Measurements from ENCODE around the gene ZNF654. TPM values are rescaled to one million over a fixed set of nuclear protein-coding genes. Genes with fewer than 3 reads are reported as not detected.

ZNF654 gene
- total and polyA plus RNA-seq, 9 of the 15 experiments (the other 6 are each of a cell fraction or from before 2014, with no cell fraction given), result 2.4 to 8.6 (median 5.1) TPM

DNA sequence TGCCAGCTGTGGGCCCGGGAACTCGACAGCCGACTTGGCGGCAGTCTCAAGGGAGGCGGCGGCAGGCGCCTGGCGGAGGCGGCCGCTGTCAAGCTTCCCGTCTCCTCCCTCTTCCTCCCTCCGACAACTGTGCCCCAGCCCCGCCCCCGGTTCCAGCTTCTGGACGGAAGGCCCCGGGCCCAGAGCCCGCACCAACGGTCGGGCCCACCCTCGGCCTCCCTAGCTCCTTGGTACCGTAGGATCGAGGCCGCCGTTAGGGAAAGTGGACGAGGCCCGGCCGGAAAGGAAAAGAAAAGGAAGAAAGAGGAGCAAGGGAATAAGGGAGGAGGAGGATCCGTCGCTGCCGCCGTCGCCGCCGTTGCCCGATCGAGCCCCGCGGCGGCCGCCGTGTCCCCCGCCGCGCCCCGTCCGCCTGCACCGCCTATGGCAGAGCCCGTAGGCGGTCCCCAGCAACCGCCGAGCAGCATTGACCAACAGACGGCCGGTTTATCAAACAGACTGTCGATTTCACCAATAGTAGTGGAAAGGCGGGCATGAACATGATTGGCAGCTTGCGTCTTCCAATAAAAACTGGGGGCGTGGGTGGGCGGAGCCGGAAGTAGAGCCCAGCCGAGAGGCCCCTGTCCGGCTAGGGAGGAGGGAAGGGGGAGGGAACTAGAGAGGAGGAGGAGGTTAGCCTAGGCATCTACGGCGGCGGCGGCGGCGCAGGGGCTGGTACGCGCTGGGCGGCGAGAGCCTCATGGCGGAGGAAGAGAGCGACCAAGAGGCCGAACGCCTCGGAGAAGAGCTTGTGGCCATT is at the start of gene ZNF654, which contains the start of gene CGGBP1 (continued):
- TF ChIP-seq, protein P1, sequence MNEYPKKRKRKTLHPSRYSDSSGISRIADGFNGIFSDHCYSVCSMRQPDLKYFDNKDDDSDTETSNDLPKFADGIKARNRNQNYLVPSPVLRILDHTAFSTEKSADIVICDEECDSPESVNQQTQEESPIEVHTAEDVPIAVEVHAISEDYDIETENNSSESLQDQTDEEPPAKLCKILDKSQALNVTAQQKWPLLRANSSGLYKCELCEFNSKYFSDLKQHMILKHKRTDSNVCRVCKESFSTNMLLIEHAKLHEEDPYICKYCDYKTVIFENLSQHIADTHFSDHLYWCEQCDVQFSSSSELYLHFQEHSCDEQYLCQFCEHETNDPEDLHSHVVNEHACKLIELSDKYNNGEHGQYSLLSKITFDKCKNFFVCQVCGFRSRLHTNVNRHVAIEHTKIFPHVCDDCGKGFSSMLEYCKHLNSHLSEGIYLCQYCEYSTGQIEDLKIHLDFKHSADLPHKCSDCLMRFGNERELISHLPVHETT (CRISPR knock-in tag; conservative IDR thresholded peaks at IDR 0.05 in 1 of 2, IDR thresholded peaks at IDR 0.05 in 1 of 2), result peak in 1 of 2 experiments; percentile 86; a peak in 1 of 4 replicates
- TF ChIP-seq ILF3 (IDR thresholded peaks at IDR 0.05; ENCODE audit: borderline replicate concordance) (no peak), ZNF431 (CRISPR knock-in tag; IDR thresholded peaks at IDR 0.05) (no peak), ZNF764 (CRISPR knock-in tag; IDR thresholded peaks at IDR 0.05; ENCODE audit: low read depth) (no peak), YY1 (IDR thresholded peaks at IDR 0.05; ENCODE audit: borderline replicate concordance in 1 of 3, control insufficient read depth in 1 of 3, extremely low read depth in 1 of 3, insufficient read depth in 3 of 3, insufficient read length in 1 of 3, insufficient replicate concordance in 2 of 3, low read depth in 1 of 3, low read length in 2 of 3) (peak in 2 of 3 experiments; percentile 47 to 51), ZNF707 (CRISPR knock-in tag; conservative IDR thresholded peaks at IDR 0.05) (no peak), FOXK2 (conservative IDR thresholded peaks at IDR 0.05 in 1 of 2, IDR thresholded peaks at IDR 0.05 in 1 of 2; ENCODE audit: low read depth in 2 of 2) (no peak), SP2 (IDR thresholded peaks at IDR 0.05; ENCODE audit: extremely low read depth, low read depth, low read length, poor library complexity, severe bottlenecking) (peak; percentile 90), NRF1 (conservative IDR thresholded peaks at IDR 0.05 in 1 of 2, IDR thresholded peaks at IDR 0.05 in 1 of 2) (peak; percentile 79 to 82)
- TF ChIP-seq, protein P2, sequence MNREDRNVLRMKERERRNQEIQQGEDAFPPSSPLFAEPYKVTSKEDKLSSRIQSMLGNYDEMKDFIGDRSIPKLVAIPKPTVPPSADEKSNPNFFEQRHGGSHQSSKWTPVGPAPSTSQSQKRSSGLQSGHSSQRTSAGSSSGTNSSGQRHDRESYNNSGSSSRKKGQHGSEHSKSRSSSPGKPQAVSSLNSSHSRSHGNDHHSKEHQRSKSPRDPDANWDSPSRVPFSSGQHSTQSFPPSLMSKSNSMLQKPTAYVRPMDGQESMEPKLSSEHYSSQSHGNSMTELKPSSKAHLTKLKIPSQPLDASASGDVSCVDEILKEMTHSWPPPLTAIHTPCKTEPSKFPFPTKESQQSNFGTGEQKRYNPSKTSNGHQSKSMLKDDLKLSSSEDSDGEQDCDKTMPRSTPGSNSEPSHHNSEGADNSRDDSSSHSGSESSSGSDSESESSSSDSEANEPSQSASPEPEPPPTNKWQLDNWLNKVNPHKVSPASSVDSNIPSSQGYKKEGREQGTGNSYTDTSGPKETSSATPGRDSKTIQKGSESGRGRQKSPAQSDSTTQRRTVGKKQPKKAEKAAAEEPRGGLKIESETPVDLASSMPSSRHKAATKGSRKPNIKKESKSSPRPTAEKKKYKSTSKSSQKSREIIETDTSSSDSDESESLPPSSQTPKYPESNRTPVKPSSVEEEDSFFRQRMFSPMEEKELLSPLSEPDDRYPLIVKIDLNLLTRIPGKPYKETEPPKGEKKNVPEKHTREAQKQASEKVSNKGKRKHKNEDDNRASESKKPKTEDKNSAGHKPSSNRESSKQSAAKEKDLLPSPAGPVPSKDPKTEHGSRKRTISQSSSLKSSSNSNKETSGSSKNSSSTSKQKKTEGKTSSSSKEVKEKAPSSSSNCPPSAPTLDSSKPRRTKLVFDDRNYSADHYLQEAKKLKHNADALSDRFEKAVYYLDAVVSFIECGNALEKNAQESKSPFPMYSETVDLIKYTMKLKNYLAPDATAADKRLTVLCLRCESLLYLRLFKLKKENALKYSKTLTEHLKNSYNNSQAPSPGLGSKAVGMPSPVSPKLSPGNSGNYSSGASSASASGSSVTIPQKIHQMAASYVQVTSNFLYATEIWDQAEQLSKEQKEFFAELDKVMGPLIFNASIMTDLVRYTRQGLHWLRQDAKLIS (CRISPR knock-in tag; IDR thresholded peaks at IDR 0.05), result no peak
- TF ChIP-seq, protein P3, sequence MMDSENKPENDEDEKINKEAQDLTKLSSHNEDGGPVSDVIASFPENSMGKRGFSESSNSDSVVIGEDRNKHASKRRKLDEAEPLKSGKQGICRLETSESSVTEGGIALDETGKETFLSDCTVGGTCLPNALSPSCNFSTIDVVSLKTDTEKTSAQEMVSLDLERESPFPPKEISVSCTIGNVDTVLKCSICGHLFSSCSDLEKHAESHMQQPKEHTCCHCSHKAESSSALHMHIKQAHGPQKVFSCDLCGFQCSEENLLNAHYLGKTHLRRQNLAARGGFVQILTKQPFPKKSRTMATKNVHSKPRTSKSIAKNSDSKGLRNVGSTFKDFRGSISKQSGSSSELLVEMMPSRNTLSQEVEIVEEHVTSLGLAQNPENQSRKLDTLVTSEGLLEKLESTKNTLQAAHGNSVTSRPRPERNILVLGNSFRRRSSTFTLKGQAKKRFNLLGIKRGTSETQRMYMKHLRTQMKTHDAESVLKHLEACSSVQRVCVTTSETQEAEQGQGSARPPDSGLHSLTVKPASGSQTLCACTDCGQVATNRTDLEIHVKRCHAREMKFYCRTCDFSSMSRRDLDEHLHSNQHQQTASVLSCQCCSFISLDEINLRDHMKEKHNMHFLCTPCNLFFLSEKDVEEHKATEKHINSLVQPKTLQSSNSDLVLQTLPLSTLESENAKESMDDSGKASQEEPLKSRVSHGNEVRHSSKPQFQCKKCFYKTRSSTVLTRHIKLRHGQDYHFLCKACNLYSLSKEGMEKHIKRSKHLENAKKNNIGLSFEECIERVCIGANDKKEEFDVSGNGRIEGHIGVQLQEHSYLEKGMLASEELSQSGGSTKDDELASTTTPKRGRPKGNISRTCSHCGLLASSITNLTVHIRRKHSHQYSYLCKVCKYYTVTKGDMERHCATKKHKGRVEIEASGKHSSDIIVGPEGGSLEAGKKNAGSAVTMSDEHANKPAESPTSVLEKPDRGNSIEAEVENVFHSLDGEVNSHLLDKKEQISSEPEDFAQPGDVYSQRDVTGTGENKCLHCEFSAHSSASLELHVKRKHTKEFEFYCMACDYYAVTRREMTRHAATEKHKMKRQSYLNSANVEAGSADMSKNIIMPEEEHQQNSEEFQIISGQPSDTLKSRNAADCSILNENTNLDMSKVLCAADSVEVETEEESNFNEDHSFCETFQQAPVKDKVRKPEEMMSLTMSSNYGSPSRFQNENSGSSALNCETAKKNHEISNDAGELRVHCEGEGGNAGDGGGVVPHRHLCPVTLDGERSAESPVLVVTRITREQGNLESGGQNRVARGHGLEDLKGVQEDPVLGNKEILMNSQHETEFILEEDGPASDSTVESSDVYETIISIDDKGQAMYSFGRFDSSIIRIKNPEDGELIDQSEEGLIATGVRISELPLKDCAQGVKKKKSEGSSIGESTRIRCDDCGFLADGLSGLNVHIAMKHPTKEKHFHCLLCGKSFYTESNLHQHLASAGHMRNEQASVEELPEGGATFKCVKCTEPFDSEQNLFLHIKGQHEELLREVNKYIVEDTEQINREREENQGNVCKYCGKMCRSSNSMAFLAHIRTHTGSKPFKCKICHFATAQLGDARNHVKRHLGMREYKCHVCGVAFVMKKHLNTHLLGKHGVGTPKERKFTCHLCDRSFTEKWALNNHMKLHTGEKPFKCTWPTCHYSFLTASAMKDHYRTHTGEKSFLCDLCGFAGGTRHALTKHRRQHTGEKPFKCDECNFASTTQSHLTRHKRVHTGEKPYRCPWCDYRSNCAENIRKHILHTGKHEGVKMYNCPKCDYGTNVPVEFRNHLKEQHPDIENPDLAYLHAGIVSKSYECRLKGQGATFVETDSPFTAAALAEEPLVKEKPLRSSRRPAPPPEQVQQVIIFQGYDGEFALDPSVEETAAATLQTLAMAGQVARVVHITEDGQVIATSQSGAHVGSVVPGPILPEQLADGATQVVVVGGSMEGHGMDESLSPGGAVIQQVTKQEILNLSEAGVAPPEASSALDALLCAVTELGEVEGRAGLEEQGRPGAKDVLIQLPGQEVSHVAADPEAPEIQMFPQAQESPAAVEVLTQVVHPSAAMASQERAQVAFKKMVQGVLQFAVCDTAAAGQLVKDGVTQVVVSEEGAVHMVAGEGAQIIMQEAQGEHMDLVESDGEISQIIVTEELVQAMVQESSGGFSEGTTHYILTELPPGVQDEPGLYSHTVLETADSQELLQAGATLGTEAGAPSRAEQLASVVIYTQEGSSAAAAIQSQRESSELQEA (IDR thresholded peaks at IDR 0.05; ENCODE audit: low read depth), result peak; percentile 87

All from K562 (cell line).